Measurements from ENCODE around the gene HBP1.

DNA sequence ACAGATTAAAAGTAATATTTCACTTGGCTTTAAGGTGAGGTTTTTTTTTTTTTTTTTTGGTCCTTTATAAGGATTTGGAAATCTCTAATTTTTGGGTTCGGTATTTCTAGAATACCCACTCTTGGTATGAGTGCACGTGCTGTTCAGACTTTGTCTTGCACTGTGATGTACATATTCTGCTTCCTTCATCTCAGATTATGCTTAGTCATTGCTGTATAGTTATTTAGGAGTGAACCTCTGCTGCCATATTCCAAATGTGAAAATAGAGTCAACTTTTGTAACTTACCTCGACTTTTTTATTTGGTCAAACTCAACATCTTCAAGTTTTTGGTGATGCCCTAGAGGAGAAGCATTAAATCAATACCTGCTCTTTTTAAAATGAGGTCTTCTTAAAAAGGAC is 40.1 kb upstream of the HBP1 start:
- TF ChIP-seq BHLHE40 (IDR thresholded peaks at IDR 0.05; ENCODE audit: low read depth, low read length) (no peak), POLR2A (IDR thresholded peaks at IDR 0.05; ENCODE audit: low read depth, low read length) (no peak), SMC3 (IDR thresholded peaks at IDR 0.05; ENCODE audit: low read depth, low read length) (no peak), MAFK (IDR thresholded peaks at IDR 0.05; ENCODE audit: low read depth, low read length) (no peak), MXI1 (IDR thresholded peaks at IDR 0.05; ENCODE audit: borderline replicate concordance, low read depth, low read length) (no peak), FOS (IDR thresholded peaks at IDR 0.05; ENCODE audit: low read depth, low read length) (no peak), RCOR1 (IDR thresholded peaks at IDR 0.05; ENCODE audit: insufficient replicate concordance, low read length) (no peak)
- TF ChIP-seq, protein P1, sequence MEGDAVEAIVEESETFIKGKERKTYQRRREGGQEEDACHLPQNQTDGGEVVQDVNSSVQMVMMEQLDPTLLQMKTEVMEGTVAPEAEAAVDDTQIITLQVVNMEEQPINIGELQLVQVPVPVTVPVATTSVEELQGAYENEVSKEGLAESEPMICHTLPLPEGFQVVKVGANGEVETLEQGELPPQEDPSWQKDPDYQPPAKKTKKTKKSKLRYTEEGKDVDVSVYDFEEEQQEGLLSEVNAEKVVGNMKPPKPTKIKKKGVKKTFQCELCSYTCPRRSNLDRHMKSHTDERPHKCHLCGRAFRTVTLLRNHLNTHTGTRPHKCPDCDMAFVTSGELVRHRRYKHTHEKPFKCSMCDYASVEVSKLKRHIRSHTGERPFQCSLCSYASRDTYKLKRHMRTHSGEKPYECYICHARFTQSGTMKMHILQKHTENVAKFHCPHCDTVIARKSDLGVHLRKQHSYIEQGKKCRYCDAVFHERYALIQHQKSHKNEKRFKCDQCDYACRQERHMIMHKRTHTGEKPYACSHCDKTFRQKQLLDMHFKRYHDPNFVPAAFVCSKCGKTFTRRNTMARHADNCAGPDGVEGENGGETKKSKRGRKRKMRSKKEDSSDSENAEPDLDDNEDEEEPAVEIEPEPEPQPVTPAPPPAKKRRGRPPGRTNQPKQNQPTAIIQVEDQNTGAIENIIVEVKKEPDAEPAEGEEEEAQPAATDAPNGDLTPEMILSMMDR (conservative IDR thresholded peaks at IDR 0.05; ENCODE audit: low read depth, low read length), result no peak
- TF ChIP-seq, protein P2, sequence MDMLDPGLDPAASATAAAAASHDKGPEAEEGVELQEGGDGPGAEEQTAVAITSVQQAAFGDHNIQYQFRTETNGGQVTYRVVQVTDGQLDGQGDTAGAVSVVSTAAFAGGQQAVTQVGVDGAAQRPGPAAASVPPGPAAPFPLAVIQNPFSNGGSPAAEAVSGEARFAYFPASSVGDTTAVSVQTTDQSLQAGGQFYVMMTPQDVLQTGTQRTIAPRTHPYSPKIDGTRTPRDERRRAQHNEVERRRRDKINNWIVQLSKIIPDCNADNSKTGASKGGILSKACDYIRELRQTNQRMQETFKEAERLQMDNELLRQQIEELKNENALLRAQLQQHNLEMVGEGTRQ (IDR thresholded peaks at IDR 0.05; ENCODE audit: low read depth, low read length), result no peak

Data from IMR-90 (cell line).